C4-2B (cell line): ENCODE data around the gene GPI.
"Not testable (repeated sequence)": the region's sequence is repeated elsewhere in the genome, so short reads cannot be mapped to it uniquely, and the experiment has no call there.

Experiments
- H3K27ac ChIP-seq: fragments of 450-650 bp; 2 replicates; pipeline ENCODE4 v1.5.1; 2017
- ZFX ChIP-seq: fragments of 450-650 bp; IDR thresholded peaks from 2 replicates; pipeline ENCODE4 v1.6.1; 2017
- TF ChIP-seq, protein P1 (sequence below): fragments of 450-650 bp; conservative IDR thresholded peaks from 2 replicates; pipeline ENCODE4 v1.5.1; 2017; ENCODE audit warnings: mild to moderate bottlenecking

GPI gene

DNA sequence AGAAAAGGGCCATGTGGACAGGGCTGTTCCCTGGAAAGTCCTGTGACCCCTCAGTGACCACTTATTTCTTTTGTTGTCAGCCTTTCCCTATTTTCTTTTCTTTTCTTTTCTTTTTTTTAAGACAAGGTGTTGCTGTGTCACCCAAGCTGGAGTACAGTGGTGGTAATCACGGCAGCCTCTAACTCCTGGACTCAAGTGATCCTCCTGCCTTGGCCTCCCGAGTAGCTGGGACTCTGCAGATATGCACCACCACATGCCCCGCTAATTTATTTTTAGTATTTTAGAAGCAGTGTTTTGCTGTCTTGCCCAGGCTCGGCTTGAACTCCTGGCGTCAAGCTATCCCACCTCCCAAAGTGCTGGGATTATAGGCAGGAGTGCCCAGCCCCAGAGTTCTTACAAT, 1.1 kb upstream of the GPI start:
- peak overlapping the region; percentile 98 for H3K27ac ChIP-seq
- TF ChIP-seq, protein P1, sequence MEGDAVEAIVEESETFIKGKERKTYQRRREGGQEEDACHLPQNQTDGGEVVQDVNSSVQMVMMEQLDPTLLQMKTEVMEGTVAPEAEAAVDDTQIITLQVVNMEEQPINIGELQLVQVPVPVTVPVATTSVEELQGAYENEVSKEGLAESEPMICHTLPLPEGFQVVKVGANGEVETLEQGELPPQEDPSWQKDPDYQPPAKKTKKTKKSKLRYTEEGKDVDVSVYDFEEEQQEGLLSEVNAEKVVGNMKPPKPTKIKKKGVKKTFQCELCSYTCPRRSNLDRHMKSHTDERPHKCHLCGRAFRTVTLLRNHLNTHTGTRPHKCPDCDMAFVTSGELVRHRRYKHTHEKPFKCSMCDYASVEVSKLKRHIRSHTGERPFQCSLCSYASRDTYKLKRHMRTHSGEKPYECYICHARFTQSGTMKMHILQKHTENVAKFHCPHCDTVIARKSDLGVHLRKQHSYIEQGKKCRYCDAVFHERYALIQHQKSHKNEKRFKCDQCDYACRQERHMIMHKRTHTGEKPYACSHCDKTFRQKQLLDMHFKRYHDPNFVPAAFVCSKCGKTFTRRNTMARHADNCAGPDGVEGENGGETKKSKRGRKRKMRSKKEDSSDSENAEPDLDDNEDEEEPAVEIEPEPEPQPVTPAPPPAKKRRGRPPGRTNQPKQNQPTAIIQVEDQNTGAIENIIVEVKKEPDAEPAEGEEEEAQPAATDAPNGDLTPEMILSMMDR, result no peak
- no peak for TF ChIP-seq ZFX

GRCh38 chr19:34364462-34364829, 550 bp upstream of the GPI start:
- no peak for TF ChIP-seq ZFX
- TF ChIP-seq, protein P1, result no peak
- H3K27ac ChIP-seq, result peak overlapping the region; percentile 98

- H3K27ac ChIP-seq, result peak overlapping the region; percentile 98
Measured at GRCh38 chr19:34365463-34366401, 736 bp downstream of the GPI start.

DNA sequence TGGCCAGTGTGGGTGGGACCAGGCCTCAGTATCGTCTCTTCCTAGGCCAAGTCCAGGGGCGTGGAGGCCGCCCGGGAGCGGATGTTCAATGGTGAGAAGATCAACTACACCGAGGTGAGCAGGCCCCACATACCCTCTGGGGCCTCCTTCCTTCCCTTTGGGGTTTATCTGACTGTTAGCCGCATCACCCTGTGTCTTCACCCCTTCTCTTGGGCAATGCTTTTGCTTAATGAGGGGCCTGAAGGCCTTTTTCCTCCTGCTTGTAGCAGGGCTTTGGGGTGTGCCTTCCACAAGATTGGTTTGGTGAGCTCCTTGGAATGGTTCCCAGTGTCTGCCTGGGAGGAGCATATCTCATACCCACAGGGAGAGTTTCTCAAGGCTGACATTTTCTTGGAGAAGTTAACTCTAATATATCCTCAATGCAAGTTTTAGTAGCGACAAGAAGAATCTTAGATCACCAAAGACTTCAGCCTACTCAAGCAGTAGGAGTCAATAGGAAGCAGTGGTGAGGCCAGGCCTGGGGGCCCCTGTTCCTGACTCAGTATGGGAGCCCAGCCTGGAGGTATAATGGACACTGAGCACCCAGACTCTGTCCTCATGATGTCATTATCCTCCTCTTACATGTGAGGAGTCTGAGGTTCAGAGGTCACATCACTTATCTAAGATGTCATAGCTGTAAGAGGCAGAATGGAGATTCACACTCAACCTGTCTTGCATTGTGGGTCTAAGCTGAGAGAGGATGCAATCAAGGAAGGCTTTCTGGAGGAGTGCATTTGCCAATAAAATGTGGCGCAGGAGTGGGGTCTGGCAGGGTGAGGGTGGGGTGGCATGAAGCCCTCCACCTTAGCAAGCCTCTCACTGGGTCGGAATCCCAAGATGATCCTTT, 2.0 kb downstream of the GPI start:
- TF ChIP-seq, protein P1, result no peak
- no peak for TF ChIP-seq ZFX
- peak overlapping the region; percentile 98 for H3K27ac ChIP-seq

More at GRCh38 chr19:34365463-34366401, 736 bp downstream of the GPI start:
- peak; percentile 56; the same call in 1 of the 2 replicates for TF ChIP-seq ZFX
- TF ChIP-seq, protein P1, result no peak

- H3K27ac ChIP-seq, result peak overlapping the region; percentile 98
Measured at GRCh38 chr19:34367624-34367957, 2.6 kb downstream of the GPI start.

GRCh38 chr19:34368338-34368737, 3.3 kb downstream of the GPI start:
- TF ChIP-seq, protein P1, result no peak
- no peak for TF ChIP-seq ZFX
- peak overlapping the region; percentile 98 for H3K27ac ChIP-seq

More at GRCh38 chr19:34367624-34367957, 2.6 kb downstream of the GPI start:
- TF ChIP-seq ZFX, result no peak
- TF ChIP-seq, protein P1, result no peak

DNA sequence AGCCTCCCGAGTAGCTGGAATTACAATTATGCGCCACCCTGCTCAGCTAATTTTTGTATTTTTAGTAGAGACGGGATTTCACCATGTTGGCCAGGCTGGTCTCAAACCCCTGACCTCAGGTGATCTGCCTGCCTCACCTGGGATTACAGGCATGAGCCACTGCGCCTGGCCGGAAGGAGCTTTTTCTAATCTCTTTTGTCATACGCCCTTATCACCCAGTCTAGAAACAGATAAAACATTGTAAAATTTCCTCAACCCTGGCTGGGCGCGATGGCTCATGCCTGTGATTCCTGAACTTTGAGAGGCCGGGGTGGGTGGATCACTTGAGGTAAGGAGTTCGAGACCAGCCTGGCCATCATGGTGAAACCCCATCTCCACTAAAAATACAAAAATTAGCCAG, 4.2 kb downstream of the GPI start:
- H3K27ac ChIP-seq, result not testable (repeated sequence)
